Kidney capillary endothelial cell (primary cell): ENCODE measurements around the gene SNX14.
A peak's percentile ranks its signal among the peaks of the same experiment; 100 is the strongest.
"Not testable (repeated sequence)": the region's sequence is repeated elsewhere in the genome, so short reads cannot be mapped to it uniquely, and the experiment has no call there.

Experiments
- DNase-seq: peaks from one replicate; pipeline ENCODE4 v3.0.0-alpha.2; 2018; ENCODE audit warnings: low spot score

The SNX14 gene

DNA sequence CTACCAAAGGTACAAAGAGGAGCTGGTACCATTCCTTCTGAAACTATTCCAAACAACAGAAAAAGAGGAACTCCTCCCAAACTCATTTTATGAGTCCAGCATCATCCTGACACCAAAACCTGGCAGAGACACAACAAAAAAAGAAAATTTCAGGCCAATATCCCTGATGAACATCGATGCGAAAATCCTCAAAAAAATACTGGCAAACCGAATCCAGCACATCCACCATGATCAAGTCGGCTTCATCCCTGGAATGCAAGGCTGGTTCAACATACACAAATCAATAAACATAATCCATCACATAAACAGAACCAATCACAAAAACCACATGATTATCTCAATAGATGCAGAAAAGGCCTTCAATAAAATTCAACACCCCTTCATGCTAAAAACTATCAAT lies 10.8 kb downstream of the SNX14 start:
- DNase-seq = not testable (repeated sequence)

DNA sequence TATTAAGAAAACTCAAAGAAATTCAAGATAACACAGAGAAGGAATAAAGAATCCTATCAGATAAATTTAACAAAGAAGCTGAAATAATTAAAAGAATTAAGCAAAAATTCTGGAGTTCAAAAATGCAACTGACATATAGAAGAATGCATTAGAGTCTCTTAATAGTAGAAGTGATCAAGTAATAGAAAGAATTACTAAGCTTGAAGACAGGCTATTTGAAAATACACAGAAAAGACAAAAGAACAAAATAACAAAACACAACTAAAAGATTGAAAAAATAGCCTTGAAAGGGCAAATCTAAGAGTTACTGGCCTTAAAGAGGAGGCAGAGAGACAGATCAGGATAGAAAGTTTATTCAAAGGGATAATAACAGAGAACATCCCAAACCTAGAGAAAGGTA lies 12.1 kb downstream of the SNX14 start:
- no peak for DNase-seq

DNA sequence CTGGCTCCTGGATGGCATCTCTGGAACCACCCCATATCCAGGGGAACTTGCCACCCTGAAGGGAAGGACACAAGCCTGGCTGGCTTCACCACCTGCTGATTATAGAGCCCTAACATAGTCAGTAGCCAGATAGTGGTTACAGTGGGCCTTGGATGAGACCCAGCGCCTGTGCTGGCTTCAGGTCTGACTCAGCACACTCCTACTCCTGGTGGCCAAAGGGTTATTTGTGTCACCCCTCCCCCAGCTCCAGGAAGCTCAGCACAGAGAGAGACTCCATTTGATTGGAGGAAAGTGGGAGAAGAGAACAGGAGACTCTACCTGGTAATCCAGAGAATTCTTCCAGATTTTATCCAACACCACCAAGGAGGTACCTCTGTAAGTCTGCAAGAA lies 12.8 kb downstream of the SNX14 start:
- no peak for DNase-seq

DNA sequence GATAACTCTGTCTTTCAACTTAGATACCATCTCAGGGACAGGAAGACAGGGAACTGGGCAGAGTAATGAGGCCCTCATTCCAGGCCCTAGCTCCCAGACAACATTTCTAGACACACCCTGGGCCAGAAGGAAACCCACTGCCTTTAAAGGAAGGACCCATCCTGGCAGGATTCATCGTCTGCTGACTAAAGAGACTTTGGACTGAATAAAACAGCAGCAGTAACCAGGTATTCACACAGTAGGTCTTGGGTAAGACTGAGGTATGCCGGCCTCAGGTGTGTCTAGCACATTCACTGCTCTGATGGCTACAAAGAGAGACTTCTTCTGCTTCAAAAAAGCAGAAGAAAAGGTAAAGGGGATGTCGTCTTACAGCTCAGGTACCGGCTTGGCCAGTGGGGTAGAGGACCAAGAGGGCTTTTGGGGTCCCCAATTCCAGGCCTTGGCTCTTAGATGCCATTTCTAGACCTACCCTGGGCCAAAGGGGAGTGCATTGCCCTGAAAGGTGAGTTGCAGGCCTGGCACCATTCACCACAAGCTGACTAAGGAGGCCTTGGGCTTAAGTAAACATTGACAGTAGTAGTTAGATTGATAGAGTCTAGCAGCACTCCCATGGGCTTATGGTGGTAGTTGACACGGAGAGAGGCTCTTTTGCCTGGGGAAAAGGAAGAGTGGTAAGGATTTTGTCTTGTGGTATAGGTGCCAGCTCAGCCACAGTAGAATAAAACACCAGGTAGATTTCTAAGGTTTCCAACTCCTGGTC lies 13.4 kb downstream of the SNX14 start:
- no peak for DNase-seq

DNA sequence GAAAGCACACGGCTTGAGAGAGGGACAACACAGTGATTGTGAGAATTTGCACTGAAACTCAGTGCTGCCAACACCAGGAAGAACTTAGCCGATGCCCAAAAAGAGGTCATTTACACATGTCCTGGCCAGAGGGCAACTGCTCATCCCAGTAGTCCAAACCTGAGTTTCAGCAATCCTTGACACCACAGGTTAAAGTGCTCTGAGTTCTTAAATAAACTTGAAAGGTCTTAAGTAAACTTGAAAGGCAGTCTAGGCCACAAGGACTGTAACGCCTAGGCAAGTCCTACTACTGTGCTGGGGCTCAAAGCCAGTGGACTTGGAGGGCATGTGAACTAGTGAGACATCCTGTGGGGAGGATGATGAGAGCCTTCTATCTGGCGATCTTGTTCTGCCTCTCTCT lies 14.1 kb downstream of the SNX14 start:
- DNase-seq = no peak

DNA sequence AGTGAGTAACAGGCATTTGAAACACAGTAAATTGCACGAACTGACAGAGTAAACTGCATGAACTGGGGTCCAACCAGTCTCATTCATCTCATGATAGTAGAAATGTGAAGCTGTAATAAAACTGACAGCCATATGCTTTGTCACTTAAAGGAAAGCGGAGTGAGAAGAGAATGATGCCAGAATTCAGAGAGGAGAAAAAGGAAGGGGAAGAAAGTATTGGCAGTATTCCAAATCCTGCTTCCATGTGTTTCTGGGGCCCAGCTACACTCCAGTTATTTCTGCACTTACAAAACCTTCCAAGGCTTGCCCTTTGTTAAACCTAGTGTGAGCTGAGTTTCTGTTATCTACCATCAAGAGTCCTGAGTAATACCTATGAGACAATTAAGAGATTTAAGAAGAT lies 17.2 kb downstream of the SNX14 start:
- DNase-seq = no peak

DNA sequence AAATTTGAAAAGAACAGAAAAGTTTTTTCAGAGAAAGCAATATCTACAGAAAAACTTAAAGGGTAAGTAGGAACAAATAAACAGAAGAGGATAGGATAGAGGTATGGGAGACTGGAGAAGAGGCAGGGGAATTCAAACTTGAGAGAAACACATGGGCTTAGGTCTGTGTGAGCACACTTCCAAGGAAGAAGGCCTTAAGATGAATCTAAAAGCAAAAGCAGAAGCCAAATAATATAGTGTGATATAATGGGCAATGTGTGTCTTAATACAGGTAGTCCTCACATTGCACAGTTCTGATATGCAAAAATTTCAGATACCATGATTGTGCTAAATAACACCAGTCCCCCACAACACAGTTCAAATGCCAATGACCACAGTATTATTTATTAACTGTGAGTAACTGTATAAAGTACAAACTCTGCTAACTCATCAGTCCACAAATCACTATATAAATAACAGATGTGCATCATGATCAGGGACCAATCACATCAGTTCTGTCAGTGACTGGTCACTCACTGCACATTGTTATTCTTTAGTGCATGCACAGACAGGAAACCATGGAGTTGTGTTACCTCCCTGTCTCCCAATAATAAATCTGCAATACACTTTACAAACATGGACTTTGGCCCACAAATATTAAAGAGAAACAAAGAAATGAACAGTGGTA lies 18.6 kb downstream of the SNX14 start:
- peak; percentile 52 for DNase-seq

DNA sequence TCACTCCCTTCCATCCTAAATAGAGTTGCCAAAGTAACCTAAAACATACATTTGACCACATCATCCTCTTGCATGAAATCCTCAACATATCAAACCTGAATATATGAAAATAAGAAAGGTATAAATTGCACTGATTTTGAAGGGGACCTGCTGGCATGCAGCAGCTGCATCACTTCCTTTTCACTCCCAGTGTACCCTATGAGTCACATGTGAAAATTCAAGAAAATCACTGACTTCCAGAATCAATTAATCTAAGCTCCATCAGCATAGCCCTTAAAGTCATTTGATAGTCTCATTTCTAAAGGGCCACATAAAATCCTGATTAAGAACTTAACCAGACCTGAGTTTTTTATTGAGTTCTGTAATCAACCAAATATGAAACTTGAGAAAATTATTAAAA lies 24.3 kb downstream of the SNX14 start:
- DNase-seq = peak; percentile 48

DNA sequence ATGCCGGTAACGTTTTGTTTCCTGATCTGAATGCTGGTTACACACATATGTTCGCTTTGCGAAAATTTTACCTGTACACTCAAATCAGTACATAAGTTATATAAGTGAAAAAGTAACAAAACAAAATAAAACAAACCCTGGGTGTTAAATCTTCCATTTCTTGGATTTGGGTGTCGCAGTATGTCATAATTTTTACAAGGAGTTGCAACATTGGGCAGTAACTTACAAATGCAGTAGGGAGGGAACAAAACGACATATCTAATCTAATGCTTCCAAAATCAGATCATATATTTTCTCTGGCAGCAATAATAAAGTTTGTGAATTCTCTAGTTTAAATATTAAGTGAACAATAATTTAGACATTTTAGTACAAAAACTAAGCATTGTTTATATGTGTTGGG lies 25.2 kb downstream of the SNX14 start:
- no peak for DNase-seq

DNA sequence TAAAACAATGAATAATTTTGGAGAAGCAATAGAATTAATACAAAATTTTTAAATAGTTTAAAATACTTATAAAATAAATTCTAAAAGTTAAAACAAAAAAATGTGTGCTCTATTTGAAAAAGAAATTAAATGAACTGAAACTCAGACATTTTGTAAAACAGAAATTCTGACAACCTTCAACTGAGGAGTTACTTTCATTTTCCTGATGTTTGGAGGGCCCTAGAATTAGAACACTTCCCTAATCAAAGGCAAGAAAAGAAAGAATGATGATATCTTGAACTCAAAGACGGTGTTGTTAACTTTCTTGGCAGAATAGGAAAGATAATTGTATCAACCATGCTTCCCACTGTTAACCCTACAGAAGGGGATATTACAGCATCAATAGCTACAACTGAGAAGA lies 27.9 kb downstream of the SNX14 start:
- no peak for DNase-seq

DNA sequence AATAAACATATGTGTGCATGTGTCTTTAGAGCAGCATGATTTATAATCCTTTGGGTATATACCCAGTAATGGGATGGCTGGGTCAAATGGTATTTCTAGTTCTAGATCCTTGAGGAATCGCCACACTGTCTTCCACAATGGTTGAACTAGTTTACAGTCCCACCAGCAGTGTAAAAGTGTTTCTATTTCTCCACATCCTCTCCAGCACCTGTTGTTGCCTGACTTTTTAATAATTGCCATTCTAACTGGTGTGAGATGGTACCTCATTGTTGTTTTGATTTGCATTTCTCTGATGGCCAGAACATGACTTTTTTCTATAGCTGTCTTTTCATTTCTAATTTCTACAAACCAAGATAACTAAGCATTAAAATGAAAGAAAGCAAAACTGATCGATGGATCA lies 29.4 kb downstream of the SNX14 start:
- not testable (repeated sequence) for DNase-seq

DNA sequence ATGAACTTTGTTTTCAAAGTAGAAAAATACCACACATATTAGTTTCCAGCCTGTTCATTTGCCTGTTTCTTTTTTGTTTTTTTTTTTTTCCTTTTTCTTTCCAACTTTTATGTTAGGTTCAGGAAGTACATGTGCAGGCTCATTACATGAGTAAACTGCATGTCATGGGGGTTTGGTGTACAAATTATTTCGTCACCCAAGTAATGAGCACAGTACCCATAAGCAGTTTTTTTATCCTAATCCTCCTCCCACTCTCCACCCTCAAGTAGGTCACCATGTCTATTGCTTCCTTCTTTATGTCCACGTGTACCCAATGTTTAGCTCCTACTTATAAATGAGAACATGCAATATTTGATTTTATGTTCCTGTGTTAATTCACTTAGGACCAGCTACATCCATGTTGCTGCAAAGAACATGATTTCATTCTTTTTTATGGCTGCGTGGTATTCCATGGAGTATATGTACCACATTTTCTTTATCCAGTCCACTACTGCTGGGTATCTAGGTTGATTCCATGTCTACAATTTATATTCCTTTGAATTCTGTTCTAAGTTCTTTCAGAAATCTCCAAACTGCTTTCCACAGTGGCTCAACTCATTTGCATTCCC lies 31.8 kb downstream of the SNX14 start:
- no peak for DNase-seq

DNA sequence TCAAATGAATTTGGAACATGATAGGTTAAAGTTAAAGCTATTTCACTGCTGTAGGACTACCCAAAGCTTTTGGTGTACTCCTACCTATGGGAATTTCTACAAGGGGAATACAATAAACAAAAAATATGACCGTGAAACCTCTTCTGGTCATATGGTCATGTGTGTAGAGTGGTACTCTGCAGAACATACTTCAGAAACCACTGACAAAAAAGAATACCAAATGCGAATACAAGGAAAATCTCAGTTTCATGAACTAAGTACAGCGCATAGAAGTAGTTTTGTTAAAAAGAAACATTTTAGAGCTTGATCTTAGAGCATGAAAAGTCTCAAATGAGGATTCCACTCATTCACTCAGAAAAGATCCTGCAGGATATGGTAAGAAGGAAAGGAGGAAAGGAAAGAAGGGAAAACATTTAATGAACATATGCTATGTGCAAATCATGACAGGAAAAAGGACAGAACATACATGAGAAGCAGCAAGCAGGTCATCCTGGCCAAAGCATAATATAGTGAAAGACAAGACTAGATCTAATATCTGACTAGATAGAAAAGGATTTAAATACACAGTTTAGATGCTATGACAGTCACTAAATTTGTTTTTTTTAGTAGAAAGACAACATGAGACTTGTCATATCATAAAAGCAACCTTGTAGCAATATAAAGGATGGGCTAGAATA lies 36.5 kb downstream of the SNX14 start:
- DNase-seq = no peak

DNA sequence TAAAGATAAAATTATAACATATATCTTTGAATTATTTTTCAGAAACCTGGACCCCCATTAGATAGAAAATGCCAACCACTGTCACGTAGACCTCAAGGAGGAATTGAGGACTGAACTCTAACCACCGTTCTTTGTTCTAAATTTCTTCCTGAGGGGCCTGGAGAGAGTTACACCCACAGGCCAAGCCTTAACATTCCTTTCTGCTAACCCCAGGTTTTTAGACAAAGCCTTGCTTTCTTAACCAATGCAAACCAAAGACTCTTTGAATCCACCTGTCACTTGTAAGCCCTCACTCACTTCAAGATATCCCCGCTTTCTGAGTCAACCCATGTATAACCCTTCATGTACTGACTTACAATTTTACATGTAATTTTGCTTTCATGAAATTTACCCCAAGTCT lies 41.0 kb downstream of the SNX14 start:
- no peak for DNase-seq

DNA sequence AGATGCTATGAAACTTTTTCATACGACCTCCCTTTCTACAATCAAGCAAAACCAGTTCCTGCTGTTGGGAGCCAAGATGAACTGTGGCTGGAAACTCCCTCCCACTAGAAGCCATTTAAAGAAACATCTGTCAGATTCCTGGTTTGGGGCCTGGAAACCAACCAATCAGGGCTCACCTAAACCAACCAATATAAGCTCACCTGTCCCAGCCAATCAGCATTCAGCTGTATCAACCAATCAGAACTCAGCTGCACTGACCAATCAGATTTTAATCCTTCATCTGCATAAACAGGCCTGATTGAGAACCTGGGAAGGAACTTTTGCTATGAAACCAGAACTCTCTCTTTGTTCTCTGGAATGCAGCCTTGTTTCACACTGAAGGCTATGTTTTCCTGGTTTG lies 42.4 kb downstream of the SNX14 start:
- DNase-seq = no peak

DNA sequence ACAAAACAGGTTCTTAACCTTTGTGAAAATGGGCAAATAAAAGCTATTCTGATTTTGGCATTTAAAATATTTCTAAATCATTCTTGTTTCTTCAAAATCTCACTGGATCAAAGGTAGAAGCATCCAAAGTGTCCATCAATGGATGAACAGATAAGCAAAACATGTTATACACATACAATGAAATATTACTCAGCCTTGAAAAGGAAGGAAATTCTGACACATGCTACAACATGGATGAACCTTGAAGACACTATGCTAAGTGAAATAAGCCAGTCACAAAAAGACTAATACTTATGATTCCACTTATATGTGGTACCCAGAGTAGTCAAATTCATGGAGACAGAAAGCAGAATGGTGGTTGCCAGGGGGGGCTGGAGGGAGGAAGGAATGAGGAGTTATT lies 45.9 kb downstream of the SNX14 start:
- no peak for DNase-seq

DNA sequence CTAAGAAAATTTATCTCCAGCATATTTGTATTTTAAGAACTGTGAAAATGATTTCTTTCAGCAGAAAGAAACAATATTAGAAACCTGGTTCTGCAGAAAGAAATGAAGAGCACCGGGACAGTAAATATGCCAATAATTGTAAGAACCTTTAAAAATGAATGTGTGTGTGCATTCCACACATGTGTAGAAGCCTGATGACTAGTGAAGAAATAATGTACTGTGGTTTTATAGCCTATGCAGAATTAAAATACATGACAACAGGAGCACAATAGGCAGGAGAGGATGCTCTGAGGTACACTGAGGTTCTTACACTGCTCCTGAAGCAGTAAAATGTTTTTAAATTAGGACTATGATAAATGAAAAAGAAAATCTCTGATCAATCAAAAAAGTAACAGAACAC lies 48.9 kb downstream of the SNX14 start:
- DNase-seq = no peak

DNA sequence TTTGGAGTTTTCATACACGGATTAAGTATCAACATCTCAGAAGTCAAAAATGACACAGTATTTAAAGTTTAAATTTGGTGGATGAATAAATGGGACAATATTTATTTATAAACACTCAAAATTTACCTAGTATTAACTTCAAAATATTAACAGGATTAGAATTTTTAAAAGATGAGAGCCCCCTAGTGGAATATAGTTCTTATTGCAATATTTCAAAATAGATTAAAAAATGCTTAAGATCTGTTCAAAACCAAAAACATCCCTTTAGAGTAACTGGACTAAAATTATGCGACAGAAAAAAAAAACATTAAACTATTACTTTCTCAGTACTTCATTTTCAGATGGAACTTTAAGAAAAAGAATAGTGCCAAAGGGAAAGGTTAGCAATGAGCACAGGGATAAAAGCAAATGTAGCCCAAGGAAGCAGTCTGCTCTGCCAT lies 56.6 kb downstream of the SNX14 start:
- peak; percentile 34 for DNase-seq

DNA sequence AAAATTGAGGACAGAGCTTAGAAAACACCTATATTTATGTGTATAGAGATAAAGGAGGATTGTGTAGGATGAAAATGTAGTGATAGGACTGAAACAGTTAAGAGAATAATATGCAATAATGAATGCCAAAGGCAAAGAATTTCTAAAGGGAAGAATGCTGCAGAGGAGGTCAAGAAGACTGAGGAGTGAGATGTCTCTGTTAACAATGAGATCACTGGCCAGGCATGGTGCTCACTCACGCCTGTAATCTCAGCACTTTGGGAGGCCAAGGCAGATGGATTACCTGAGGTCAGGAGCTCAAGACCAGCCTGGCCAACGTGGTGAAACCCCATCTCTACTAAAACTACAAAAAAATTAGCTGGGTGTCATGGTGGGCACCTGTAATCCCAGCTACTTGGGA lies 69.4 kb downstream of the SNX14 start:
- not testable (repeated sequence) for DNase-seq

DNA sequence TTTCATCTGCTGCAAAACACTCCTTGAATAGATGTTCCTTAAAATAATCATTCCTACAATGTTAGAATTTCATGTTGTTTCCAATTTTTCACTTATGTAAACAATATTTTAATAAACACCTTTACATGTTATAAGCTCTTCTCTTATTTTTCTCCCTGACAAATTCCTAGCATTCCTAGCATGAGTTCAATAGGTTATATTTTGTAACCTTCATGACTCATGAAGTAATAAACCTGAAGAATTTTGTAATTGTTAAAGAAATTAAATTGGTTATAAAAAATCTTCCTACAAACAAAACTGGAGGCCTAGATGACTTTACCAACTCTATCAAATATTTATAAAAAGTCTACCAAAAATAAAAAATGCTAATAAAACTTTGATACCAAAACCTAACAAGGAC lies 77.5 kb downstream of the SNX14 start:
- DNase-seq = no peak

DNA sequence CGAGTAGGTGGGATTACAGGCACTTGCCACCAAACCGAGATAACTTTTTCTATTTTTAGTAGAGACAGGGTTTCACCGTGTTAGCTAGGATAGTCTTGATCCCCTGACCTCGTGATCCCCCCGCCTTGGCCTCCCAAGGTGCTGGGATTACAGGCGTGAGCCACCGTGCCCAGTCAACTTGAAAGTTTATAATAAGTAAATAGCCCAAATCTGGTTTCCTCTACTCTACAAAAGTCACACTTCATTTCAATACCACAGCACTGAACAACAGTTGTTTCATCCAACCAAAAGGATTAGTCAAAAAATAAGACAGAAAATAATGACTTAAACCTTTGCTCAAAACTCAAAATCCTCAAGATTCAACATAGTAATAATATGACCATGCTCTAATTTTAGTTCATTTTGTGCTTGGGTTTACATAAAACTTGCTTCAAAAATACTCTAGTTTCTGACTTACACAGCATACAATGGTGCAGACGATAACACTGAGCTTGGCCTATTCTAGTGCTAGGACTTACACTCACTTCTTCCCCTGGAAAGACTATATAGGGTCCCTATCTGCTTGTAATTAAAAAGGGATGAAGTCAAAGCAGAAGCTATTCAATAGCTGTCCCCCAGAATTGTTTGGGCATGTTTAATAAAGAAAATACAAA lies 87.1 kb downstream of the SNX14 start:
- no peak for DNase-seq

DNA sequence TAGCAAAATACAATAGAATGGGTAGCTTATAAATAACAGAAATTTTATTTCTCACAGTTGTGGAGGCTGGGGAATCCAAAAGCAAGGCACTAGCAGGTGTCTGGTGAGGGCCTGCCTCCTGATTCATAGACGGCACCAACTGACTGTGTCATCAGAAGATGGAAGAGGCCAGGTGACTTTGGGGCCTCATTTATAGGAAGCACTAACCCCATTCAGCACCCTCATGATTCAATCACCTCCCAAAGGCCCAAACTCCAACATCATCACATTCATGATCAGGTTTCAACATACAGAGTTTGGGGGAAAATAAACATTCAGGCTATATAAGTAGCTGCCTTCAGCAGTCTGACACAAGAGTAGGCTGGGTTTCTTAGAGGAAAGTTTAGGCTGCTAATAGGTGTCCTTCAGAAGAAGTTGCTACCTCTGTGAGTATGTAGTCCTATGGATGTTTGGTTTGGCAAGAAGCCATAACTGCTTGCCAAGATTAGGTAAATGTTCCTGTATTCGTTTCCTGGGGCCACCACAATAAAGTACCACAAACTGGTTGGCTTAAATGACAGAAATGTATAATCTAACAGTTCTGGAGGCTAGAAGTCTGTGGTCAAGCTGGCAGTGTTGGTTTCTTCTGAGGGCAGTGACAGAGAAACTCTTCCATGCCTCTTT lies 94.9 kb downstream of the SNX14 start:
- DNase-seq = no peak
